ENCODE data around the gene SLC2A11. TPM values are rescaled to one million over a fixed set of nuclear protein-coding genes. Genes with fewer than 3 reads are reported as not detected.

The SLC2A11 gene
- total RNA-seq, 1 donor from 2014 or later, result 8.2 TPM

GRCh38 chr22:23831261-23831660, 26.4 kb upstream of the SLC2A11 start:
- TF ChIP-seq CTCF (IDR thresholded peaks at IDR 0.05; ENCODE audit: insufficient read depth, low read length, severe bottlenecking), result no peak
- H3K4me3 ChIP-seq (ENCODE audit: low read depth, low read length), result no peak overlapping the region
- DNase-seq (ENCODE audit: low read depth) (no peak), FAIRE-seq (no peak)
- peaks cover 36% of the 10 kb centered on the region for H3K36me3 ChIP-seq (ENCODE audit: control insufficient read depth, insufficient read depth, low read length)
- no peaks in the 10 kb centered on the region for H3K27me3 ChIP-seq (ENCODE audit: control insufficient read depth, insufficient read depth, low read length)

- FAIRE-seq (no peak), DNase-seq (ENCODE audit: low read depth) (no peak)
- no peak overlapping the region for H3K4me3 ChIP-seq (ENCODE audit: low read depth, low read length)
- TF ChIP-seq CTCF (IDR thresholded peaks at IDR 0.05; ENCODE audit: insufficient read depth, low read length, severe bottlenecking), result no peak
- H3K27me3 ChIP-seq (ENCODE audit: control insufficient read depth, insufficient read depth, low read length), result no peaks in the 10 kb centered on the region
- H3K36me3 ChIP-seq (ENCODE audit: control insufficient read depth, insufficient read depth, low read length), result peaks cover 34% of the 10 kb centered on the region
Measured at GRCh38 chr22:23831781-23832180, 25.9 kb upstream of the SLC2A11 start.

GRCh38 chr22:23832226-23833016, 25.3 kb upstream of the SLC2A11 start:
- Histone ChIP-seq H3K27me3 (ENCODE audit: control insufficient read depth, insufficient read depth, low read length) (no peaks in the 10 kb centered on the region), H3K36me3 (ENCODE audit: control insufficient read depth, insufficient read depth, low read length) (peaks cover 27% of the 10 kb centered on the region), H3K4me3 (ENCODE audit: low read depth, low read length) (no peak overlapping the region)
- DNase-seq (ENCODE audit: low read depth) (no peak), FAIRE-seq (no peak)
- TF ChIP-seq CTCF (IDR thresholded peaks at IDR 0.05; ENCODE audit: insufficient read depth, low read length, severe bottlenecking), result no peak

GRCh38 chr22:23833017-23833751, 24.5 kb upstream of the SLC2A11 start:
- DNase-seq (ENCODE audit: low read depth) (no peak), FAIRE-seq (no peak)
- Histone ChIP-seq H3K4me3 (ENCODE audit: low read depth, low read length) (no peak overlapping the region), H3K36me3 (ENCODE audit: control insufficient read depth, insufficient read depth, low read length) (peaks cover 23% of the 10 kb centered on the region), H3K27me3 (ENCODE audit: control insufficient read depth, insufficient read depth, low read length) (no peaks in the 10 kb centered on the region)
- TF ChIP-seq CTCF (IDR thresholded peaks at IDR 0.05; ENCODE audit: insufficient read depth, low read length, severe bottlenecking), result no peak

- Histone ChIP-seq H3K27me3 (ENCODE audit: control insufficient read depth, insufficient read depth, low read length) (no peaks in the 10 kb centered on the region), H3K4me3 (ENCODE audit: low read depth, low read length) (no peak overlapping the region), H3K36me3 (ENCODE audit: control insufficient read depth, insufficient read depth, low read length) (peaks cover 20% of the 10 kb centered on the region)
- DNase-seq (ENCODE audit: low read depth) (no peak), FAIRE-seq (no peak)
- no peak for TF ChIP-seq CTCF (IDR thresholded peaks at IDR 0.05; ENCODE audit: insufficient read depth, low read length, severe bottlenecking)
Measured at GRCh38 chr22:23833911-23834317, 23.8 kb upstream of the SLC2A11 start.
